Measurements from ENCODE around the gene PHLDA3.

PHLDA3 gene

DNA sequence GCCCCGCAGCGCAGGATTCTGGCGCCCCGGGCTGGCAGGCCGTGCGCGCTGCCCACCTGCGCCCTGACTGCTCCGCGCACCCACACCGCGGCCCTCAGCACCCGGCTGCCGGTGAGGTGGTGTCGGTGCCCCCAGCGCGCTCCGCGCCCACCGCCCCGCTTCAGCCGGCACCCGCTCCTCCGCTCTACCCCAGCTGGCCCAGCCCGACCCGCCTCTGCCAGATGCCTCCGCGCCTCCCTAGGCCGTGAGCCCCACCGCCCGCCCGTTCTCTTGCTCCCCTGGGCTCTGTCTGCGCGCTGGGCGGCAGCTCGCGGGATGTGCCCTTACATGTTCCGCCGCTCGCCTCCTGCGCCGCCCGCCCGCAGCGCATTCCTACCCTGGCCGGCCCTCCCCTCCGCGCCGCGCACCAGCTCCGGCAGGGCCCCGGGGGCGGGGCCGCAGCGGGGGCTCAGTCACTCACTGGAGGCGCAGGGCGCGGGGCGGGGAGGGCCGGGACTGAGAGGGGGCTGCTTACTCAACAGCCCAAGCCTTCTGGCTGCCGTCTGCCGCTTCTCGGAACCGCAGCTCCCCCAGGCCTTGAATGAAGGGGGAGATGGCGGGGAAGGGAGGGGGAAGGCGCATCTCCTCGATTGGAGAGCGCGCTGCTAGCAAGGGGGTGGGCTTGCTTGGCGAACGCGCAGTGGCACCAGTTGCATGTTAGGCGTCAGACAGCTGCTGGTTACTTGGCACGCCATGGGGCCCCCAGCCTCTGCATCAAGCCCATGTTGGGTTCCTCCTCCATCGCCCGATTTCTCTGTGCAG, at the start of gene PHLDA3:
Gene PHLDA3, minus strand, starts transcription at position 345 of the 801 bp plus-strand sequence. CDS start 402 bp downstream, outside the sequence.
- peak in 1 of 4 experiments; percentile 3 for DNase-seq

- no peak for DNase-seq
These were observed 49.1 kb upstream of the PHLDA3 start for GRCh38 chr1:201518071-201518470.

- DNase-seq, result no peak
These were observed 48.6 kb upstream of the PHLDA3 start for GRCh38 chr1:201517631-201518030.

DNA sequence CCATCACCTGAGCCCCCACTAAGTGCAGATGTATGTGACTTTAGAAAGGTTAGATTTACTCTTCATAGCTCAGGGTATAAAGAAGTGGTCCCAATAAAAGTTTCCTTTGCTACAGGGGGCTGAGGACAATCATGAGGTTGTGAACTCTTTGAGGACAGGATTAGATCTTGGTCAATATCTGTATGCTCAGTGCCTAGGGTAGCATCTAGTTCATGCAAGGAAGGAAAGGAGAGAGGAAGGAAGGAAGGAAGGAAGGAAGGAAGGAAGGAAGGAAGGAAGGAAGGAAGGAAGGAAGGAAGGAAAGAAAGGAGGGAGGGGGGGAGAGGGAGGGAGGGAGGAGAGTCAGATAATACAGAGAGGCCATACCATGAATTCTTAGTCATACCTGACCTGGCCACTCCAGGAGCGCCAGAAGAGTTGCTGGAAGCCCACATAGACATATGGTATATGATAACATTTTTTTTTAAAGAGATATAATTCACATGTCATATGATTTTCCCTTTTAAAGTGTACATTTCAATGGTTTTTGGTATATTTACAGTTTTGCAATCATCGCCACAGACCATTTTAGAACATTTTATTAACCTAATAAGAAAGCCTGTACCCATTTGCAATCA, 47.6 kb upstream of the PHLDA3 start:
- no peak for DNase-seq

- DNase-seq, result no peak
These were observed 46.9 kb upstream of the PHLDA3 start for GRCh38 chr1:201515895-201516294.

DNA sequence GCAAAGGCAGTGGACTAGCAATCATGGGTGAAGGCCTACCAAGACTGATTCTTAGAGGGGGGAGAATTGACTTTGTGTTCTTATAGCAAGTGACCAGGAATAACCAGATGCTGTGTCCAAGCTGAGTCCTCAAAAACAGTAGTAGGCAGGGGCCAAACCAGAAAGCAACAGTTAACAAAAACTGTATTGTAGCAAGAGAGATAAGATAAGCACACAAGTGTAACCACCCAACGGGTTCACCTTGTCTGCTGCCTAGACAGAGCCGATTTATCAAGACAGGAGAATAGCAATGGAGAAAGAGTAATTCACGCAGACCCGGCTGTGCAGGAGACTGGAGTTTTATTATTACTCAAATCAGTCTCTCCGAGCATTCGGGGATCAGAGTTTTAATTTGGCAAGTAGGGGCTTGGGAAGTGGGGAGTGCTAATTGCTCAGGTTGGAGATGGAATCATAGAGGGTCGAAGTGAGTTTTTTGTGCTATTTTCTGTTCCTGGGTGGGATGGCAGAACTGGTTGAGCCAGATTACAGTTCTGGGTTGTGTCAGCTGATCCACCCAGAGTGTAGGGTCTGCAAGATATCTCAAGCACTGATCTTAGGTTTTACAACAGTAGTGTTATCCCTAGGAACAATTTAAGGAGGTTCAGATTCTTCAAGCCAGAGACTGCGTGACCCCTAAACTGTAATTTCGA, 46.2 kb upstream of the PHLDA3 start:
- no peak for DNase-seq

GRCh38 chr1:201514466-201514865, 45.5 kb upstream of the PHLDA3 start:
- DNase-seq, result no peak

DNA sequence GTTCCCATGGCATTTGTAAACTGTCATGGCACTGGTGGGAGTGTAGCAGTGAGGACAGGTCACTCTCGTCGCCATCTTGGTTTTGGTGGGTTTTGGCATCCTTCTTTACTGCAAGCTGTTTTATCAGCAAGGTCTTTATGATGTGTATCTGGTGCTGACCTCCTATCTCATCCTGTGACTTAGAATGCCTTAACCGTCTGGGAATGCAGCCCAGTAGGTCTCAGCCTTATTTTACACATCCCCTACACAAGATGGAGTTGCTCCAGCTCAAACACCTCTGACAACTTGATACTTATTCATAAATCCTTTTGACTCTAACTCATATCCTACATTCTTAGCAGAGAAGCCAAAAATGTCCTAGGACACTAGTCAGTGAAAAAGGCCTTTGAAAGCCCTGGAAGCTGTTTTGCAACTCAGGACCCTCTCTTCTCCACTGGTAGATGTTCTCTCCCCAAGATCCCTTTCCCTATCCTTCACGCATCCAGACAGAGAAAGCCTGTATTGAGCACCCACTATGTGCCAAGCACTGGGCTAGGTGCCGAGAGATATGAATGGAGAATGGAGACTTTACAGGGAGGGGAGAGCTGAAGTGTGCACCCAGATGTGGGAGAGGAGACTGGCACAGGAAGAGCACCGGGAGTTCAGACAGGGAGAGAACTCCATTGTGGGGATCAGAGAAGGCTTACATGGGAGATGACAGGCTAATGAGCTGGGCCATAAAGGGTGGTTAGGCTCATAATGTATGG, 44.7 kb upstream of the PHLDA3 start:
- no peak for DNase-seq

- no peak for DNase-seq
These were observed 43.1 kb upstream of the PHLDA3 start for GRCh38 chr1:201511941-201512539.

DNA sequence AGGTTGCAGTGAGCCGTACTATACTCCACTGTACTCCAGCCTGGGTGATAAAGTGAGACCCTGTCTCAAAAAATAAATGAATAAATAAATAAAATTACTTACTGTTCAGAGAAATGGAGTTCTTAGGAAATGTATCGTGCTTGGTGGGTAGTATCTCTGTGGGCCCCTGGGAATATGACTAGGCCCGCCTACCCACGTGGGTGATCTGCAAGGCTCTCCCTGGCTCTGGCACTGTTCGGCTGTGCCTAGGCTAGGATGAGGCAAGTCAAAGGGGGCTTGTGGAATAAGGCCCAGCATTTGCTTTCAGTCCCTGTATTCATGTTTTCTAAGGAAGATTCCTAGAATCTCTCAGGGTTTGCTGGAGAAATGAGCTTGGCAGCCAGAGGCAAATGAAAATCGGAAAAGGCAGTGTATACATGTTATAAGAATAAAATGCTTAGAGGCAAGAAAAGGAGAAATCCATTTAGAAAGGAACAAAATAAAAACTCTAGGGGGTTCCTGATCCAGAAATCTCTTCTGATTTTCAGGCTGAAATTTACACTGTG, 42.5 kb upstream of the PHLDA3 start:
- DNase-seq, result no peak

- DNase-seq, result no peak
These were observed 41.7 kb upstream of the PHLDA3 start for GRCh38 chr1:201510734-201511133.

DNA sequence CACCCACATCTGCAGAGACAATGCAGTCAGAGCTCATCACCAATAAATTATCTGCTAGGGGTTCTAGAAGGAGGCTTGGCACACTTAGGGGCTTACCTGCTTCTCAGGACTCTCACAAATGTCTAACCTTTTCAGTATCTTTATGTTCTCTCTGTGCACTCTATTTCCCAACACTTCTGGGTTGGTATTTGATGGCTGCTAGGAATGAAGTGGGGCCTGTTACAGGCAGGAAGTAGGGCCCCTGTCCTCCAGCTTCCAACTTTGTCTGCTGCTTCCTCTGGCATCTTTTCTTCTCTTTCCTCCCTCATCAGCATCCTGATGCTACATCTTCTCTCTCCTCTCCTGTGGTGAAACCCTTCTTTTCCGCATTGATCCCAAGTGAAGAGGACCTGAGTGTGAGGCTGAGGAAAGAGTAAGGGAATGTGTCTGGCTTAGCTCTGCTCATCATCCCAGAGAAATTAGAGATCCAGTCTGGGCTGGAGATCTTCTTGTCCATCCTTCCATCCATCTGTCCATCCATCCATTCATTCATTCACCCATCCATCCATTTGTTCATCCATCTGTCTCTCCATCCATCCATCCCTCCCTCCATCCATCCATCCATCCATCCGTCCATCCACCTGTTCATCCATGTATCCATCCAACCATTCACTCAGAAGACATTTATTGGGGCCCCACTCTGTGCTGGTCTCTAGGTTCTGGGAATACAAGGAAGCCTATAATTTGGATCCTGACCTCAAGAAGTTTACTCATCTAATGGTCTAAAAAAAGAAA, 40.8 kb upstream of the PHLDA3 start:
- DNase-seq, result no peak

- no peak for DNase-seq
These were observed 39.8 kb upstream of the PHLDA3 start for GRCh38 chr1:201508809-201509208.

DNA sequence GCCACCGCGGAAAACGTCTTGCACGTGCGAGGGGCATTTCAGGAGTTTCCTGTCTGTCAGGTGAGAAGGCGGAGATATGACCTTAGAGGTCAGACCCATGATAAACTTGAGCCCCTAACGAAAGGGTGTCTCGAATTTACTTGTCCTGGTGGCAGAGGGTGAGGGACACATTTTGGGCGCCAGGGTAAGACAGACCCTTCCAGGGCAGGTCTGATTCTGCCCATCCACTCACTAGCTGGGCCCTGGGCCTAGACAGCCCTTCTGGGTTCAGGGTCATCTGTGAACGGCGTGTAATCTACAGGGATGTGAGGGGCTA, 38.3 kb upstream of the PHLDA3 start:
- no peak for DNase-seq

DNA sequence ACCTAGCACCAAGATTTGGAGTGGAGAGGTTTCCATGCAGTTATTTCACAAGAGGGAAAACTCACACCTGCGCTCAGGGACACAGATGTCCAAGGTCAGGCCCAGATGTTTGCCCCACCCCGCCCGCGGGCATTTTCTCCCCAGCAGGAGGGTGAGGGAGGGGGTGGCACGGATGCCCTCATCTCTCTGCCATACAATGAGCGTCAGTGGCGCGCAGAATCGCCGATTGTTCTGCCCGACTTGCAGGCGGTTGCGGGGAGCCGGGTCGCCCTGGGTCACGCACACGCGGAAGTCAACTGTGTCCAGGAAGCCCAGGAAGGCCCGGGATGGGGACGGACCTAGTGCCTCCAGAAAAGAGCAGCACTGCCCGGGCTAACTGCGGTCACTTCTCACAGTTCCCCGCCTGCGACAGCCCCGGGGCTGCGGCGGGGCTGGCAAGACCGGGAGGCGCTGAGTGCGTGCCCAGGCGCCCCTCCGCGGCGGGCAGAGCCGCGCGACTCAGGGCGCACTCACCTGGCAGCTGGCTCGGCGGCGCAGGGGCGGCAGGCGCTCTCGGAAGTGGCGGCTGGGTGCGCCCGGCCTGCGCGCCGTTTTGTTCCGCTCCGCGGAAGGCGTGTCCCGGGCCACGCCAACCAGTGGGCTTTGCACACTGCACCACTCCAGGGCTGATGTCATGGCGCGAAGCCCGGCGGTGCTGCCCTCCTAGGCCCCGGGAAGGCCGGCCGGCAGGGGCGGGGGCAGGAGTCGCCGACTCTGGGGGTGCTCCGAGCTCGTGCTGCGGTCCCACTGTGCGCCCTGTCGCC, 37.8 kb upstream of the PHLDA3 start, which contains the start of gene CSRP1:
Gene CSRP1, minus strand, starts transcription at position 567 of the 803 bp plus-strand sequence. CDS start 10,820 bp downstream, outside the sequence.
- peak; percentile 52 to 75 (median 66) for DNase-seq

- no peak for DNase-seq
These were observed 37.1 kb upstream of the PHLDA3 start for GRCh38 chr1:201506092-201506491.

- no peak for DNase-seq
These were observed 36.5 kb upstream of the PHLDA3 start for GRCh38 chr1:201505503-201505890.

GRCh38 chr1:201504799-201505502, 36.0 kb upstream of the PHLDA3 start:
- DNase-seq, result no peak

GRCh38 chr1:201504179-201504631, 35.2 kb upstream of the PHLDA3 start:
- no peak for DNase-seq

All from activated CD4-positive, CD25-positive, alpha-beta regulatory T cell (primary cell).